Memory B cell (primary cell): ENCODE measurements around the gene NSMCE3.

Source experiments
- ATAC-seq: fragments of 150-1000 bp; cut with Tn5 transposase; 2 replicates; pipeline ENCODE4 v1.10.0; 2021; ENCODE audit warnings: low read depth, mild to moderate bottlenecking, moderate library complexity
- DNase-seq, 2 donors: peaks; one replicate each; pipeline ENCODE4 v3.0.0; 2022; ENCODE audit warnings: low spot score in 2 of 2
- H3K27ac Mint-ChIP-seq: one replicate; pipeline ENCODE4 v1.8.0; 2022; ENCODE audit warnings: mild to moderate bottlenecking, moderate library complexity, mixed read lengths
- H3K27me3 Mint-ChIP-seq: one replicate; pipeline ENCODE4 v1.8.0; 2022; ENCODE audit warnings: mixed read lengths
- H3K36me3 Mint-ChIP-seq: one replicate; pipeline ENCODE4 v1.8.0; 2022; ENCODE audit warnings: mild to moderate bottlenecking, mixed read lengths
- H3K4me1 Mint-ChIP-seq: one replicate; pipeline ENCODE4 v1.8.0; 2022; ENCODE audit warnings: mixed read lengths
- H3K4me3 Mint-ChIP-seq: one replicate; pipeline ENCODE4 v1.8.0; 2022; ENCODE audit warnings: mild to moderate bottlenecking, moderate library complexity, mixed read lengths
- H3K9me3 Mint-ChIP-seq: one replicate; pipeline ENCODE4 v1.8.0; 2022; ENCODE audit warnings: mixed read lengths

Gene NSMCE3

GRCh38 chr15:29269485-29270168, at the start of gene NSMCE3:
Gene NSMCE3, minus strand, starts transcription at chr15:29269822. Its CDS starts 117 bp downstream, at chr15:29269705.
- H3K4me1 Mint-ChIP-seq = peaks cover 31% of the 10 kb centered on the region
- H3K9me3 Mint-ChIP-seq = peaks cover 3% of the 10 kb centered on the region
- peak; percentile 90 for DNase-seq
- H3K4me3 Mint-ChIP-seq = peak within 1 kb of the TSS; percentile 95
- peak; percentile 89 for ATAC-seq
- peaks cover 14% of the 10 kb centered on the region for H3K36me3 Mint-ChIP-seq
- no peaks in the 10 kb centered on the region for H3K27me3 Mint-ChIP-seq
- H3K27ac Mint-ChIP-seq = peak within 1 kb of the TSS; percentile 96

GRCh38 chr15:29316422-29316821, 46.8 kb upstream of the NSMCE3 start:
- ATAC-seq = no peak
- peaks cover 4% of the 10 kb centered on the region for H3K4me1 Mint-ChIP-seq
- H3K36me3 Mint-ChIP-seq = peaks cover 7% of the 10 kb centered on the region
- H3K9me3 Mint-ChIP-seq = peaks cover 4% of the 10 kb centered on the region
- H3K27me3 Mint-ChIP-seq = no peaks in the 10 kb centered on the region
- H3K27ac Mint-ChIP-seq = no peak overlapping the region
- H3K4me3 Mint-ChIP-seq = no peak overlapping the region
- DNase-seq = no peak

- Mint-ChIP-seq H3K27ac (no peak overlapping the region), H3K36me3 (no peaks in the 10 kb centered on the region), H3K4me3 (no peak overlapping the region), H3K9me3 (no peaks in the 10 kb centered on the region), H3K27me3 (no peaks in the 10 kb centered on the region), H3K4me1 (peaks cover 8% of the 10 kb centered on the region)
- ATAC-seq = no peak
- no peak for DNase-seq
These were observed 42.8 kb upstream of the NSMCE3 start for GRCh38 chr15:29312387-29312786.

GRCh38 chr15:29311696-29312095, 42.1 kb upstream of the NSMCE3 start:
- H3K4me1 Mint-ChIP-seq = peaks cover 8% of the 10 kb centered on the region
- H3K9me3 Mint-ChIP-seq = no peaks in the 10 kb centered on the region
- no peak for ATAC-seq
- no peak for DNase-seq
- H3K36me3 Mint-ChIP-seq = no peaks in the 10 kb centered on the region
- H3K27ac Mint-ChIP-seq = no peak overlapping the region
- no peak overlapping the region for H3K4me3 Mint-ChIP-seq
- no peaks in the 10 kb centered on the region for H3K27me3 Mint-ChIP-seq

- Mint-ChIP-seq H3K4me3 (no peak overlapping the region), H3K27ac (peak overlapping the region; percentile 72), H3K4me1 (peaks cover 11% of the 10 kb centered on the region), H3K9me3 (no peaks in the 10 kb centered on the region), H3K27me3 (peaks cover 6% of the 10 kb centered on the region), H3K36me3 (peaks cover 3% of the 10 kb centered on the region)
- ATAC-seq (peak; percentile 97), DNase-seq (peak in 1 of 2 donors; percentile 20)
These were observed 39.5 kb upstream of the NSMCE3 start for GRCh38 chr15:29309139-29309538.

- no peak overlapping the region for H3K4me3 Mint-ChIP-seq
- H3K27ac Mint-ChIP-seq = peak overlapping the region; percentile 72
- ATAC-seq = no peak
- no peak for DNase-seq
- no peaks in the 10 kb centered on the region for H3K9me3 Mint-ChIP-seq
- H3K4me1 Mint-ChIP-seq = peaks cover 11% of the 10 kb centered on the region
- peaks cover 6% of the 10 kb centered on the region for H3K27me3 Mint-ChIP-seq
- H3K36me3 Mint-ChIP-seq = peaks cover 3% of the 10 kb centered on the region
These were observed 38.7 kb upstream of the NSMCE3 start for GRCh38 chr15:29308299-29308698.

- H3K27ac Mint-ChIP-seq = peak overlapping the region; percentile 9
- H3K36me3 Mint-ChIP-seq = peaks cover 3% of the 10 kb centered on the region
- DNase-seq (no peak), ATAC-seq (no peak)
- H3K4me1 Mint-ChIP-seq = peaks cover 7% of the 10 kb centered on the region
- peaks cover 6% of the 10 kb centered on the region for H3K27me3 Mint-ChIP-seq
- no peak overlapping the region for H3K4me3 Mint-ChIP-seq
- no peaks in the 10 kb centered on the region for H3K9me3 Mint-ChIP-seq
These were observed 35.9 kb upstream of the NSMCE3 start for GRCh38 chr15:29305556-29305955.

- Mint-ChIP-seq H3K36me3 (peaks cover 7% of the 10 kb centered on the region), H3K27me3 (peaks cover 14% of the 10 kb centered on the region), H3K4me1 (peaks cover 3% of the 10 kb centered on the region), H3K9me3 (peaks cover 8% of the 10 kb centered on the region), H3K27ac (no peak overlapping the region), H3K4me3 (no peak overlapping the region)
- DNase-seq = no peak
- no peak for ATAC-seq
These were observed 33.2 kb upstream of the NSMCE3 start for GRCh38 chr15:29302871-29303270.

- Mint-ChIP-seq H3K9me3 (peaks cover 11% of the 10 kb centered on the region), H3K4me3 (no peak overlapping the region), H3K36me3 (peaks cover 7% of the 10 kb centered on the region), H3K27ac (no peak overlapping the region), H3K27me3 (peaks cover 11% of the 10 kb centered on the region), H3K4me1 (peaks cover 2% of the 10 kb centered on the region)
- DNase-seq (no peak), ATAC-seq (no peak)
These were observed 30.2 kb upstream of the NSMCE3 start for GRCh38 chr15:29299784-29300183.

- Mint-ChIP-seq H3K9me3 (peaks cover 11% of the 10 kb centered on the region), H3K36me3 (peaks cover 5% of the 10 kb centered on the region)
These were observed 29.7 kb upstream of the NSMCE3 start for GRCh38 chr15:29299331-29299730.

GRCh38 chr15:29294732-29295325, 25.2 kb upstream of the NSMCE3 start:
- DNase-seq (no peak), ATAC-seq (no peak)
- H3K4me1 Mint-ChIP-seq = no peaks in the 10 kb centered on the region
- H3K9me3 Mint-ChIP-seq = peaks cover 6% of the 10 kb centered on the region
- no peak overlapping the region for H3K27ac Mint-ChIP-seq
- peaks cover 3% of the 10 kb centered on the region for H3K27me3 Mint-ChIP-seq
- H3K36me3 Mint-ChIP-seq = peaks cover 2% of the 10 kb centered on the region
- no peak overlapping the region for H3K4me3 Mint-ChIP-seq

More at GRCh38 chr15:29299331-29299730, 29.7 kb upstream of the NSMCE3 start:
- Mint-ChIP-seq H3K4me1 (no peaks in the 10 kb centered on the region), H3K4me3 (no peak overlapping the region), H3K27me3 (peaks cover 8% of the 10 kb centered on the region), H3K27ac (no peak overlapping the region)
- no peak for DNase-seq
- ATAC-seq = no peak

- Mint-ChIP-seq H3K9me3 (no peaks in the 10 kb centered on the region), H3K4me3 (no peak overlapping the region), H3K27me3 (peaks cover 4% of the 10 kb centered on the region), H3K36me3 (no peaks in the 10 kb centered on the region), H3K27ac (no peak overlapping the region), H3K4me1 (no peaks in the 10 kb centered on the region)
- ATAC-seq = no peak
- DNase-seq = no peak
These were observed 21.6 kb upstream of the NSMCE3 start for GRCh38 chr15:29291067-29291845.

- H3K27ac Mint-ChIP-seq = no peak overlapping the region
- H3K4me3 Mint-ChIP-seq = no peak overlapping the region
- no peaks in the 10 kb centered on the region for H3K36me3 Mint-ChIP-seq
- DNase-seq (no peak), ATAC-seq (no peak)
- H3K9me3 Mint-ChIP-seq = no peaks in the 10 kb centered on the region
- no peaks in the 10 kb centered on the region for H3K4me1 Mint-ChIP-seq
- peaks cover 10% of the 10 kb centered on the region for H3K27me3 Mint-ChIP-seq
These were observed 19.6 kb upstream of the NSMCE3 start for GRCh38 chr15:29289173-29289572.

GRCh38 chr15:29285386-29285785, 15.8 kb upstream of the NSMCE3 start:
- ATAC-seq (no peak), DNase-seq (no peak)
- H3K36me3 Mint-ChIP-seq = no peaks in the 10 kb centered on the region
- no peaks in the 10 kb centered on the region for H3K4me1 Mint-ChIP-seq
- peaks cover 14% of the 10 kb centered on the region for H3K27me3 Mint-ChIP-seq
- no peak overlapping the region for H3K27ac Mint-ChIP-seq
- peaks cover 3% of the 10 kb centered on the region for H3K9me3 Mint-ChIP-seq
- H3K4me3 Mint-ChIP-seq = no peak overlapping the region
